PC-3 (cell line): ENCODE measurements around the gene DELE1.

Experiments
- CTCF ChIP-seq: fragments of 300-600 bp; sonication (generic); conservative IDR thresholded peaks from 2 replicates; pipeline ENCODE4 v1.5.1; 2017; ENCODE audit warnings: antibody characterized with exemption, low read depth, mild to moderate bottlenecking, low read length
- EZH2 ChIP-seq: fragments of 300-600 bp; sonication (generic); IDR thresholded peaks from one replicate; pipeline ENCODE4 v1.6.1; 2017; ENCODE audit warnings: antibody characterized with exemption, mild to moderate bottlenecking, low read length; ENCODE audit not compliant: unreplicated experiment

GRCh38 chr5:141935538-141935937 is 11.9 kb downstream of the DELE1 start:
- TF ChIP-seq CTCF (no peak), EZH2 (no peak)
